Measurements from ENCODE around the gene TMEM184B. TPM values are rescaled to one million over a fixed set of nuclear protein-coding genes. Genes with fewer than 3 reads are reported as not detected.

TMEM184B gene
- total RNA-seq, 1 donor from 2014 or later: 62.8 TPM

GRCh38 chr22:38191055-38191454 is 81.8 kb downstream of the TMEM184B start:
- Mint-ChIP-seq H3K4me3 (no peak overlapping the region), H3K27me3 (ENCODE audit: low read depth) (no peaks in the 10 kb centered on the region), H3K4me1 (no peaks in the 10 kb centered on the region), H3K9me3 (no peaks in the 10 kb centered on the region), H3K36me3 (no peaks in the 10 kb centered on the region), H3K27ac (no peak overlapping the region)
- DNase-seq (ENCODE audit: low spot score in 2 of 2, unreplicated experiment in 2 of 2): no peak
- TF ChIP-seq, protein P1, sequence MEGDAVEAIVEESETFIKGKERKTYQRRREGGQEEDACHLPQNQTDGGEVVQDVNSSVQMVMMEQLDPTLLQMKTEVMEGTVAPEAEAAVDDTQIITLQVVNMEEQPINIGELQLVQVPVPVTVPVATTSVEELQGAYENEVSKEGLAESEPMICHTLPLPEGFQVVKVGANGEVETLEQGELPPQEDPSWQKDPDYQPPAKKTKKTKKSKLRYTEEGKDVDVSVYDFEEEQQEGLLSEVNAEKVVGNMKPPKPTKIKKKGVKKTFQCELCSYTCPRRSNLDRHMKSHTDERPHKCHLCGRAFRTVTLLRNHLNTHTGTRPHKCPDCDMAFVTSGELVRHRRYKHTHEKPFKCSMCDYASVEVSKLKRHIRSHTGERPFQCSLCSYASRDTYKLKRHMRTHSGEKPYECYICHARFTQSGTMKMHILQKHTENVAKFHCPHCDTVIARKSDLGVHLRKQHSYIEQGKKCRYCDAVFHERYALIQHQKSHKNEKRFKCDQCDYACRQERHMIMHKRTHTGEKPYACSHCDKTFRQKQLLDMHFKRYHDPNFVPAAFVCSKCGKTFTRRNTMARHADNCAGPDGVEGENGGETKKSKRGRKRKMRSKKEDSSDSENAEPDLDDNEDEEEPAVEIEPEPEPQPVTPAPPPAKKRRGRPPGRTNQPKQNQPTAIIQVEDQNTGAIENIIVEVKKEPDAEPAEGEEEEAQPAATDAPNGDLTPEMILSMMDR (IDR thresholded peaks at IDR 0.05; ENCODE audit: unreplicated experiment): no peak

DNA sequence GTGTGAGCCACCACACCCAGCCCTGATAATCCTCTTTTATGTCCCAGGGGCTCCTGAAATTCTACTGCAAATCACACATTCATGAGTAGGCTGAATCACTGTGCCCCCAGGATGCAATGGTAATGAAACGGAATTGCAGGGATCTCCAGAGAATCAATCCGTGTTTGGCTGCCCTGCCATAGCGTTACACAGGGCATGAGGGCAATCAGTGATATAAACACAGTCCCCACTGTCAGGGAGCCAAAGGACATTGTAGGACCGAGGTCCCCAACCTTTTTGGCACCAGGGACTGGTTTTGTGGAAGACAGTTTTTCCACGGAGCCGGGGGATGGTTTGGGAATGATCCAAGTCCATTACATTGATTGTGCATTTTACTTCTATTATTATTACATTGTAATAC is 82.2 kb downstream of the TMEM184B start:
- Mint-ChIP-seq H3K4me1 (no peaks in the 10 kb centered on the region), H3K36me3 (no peaks in the 10 kb centered on the region), H3K27me3 (ENCODE audit: low read depth) (no peaks in the 10 kb centered on the region)

GRCh38 chr22:38189104-38189503 is 83.7 kb downstream of the TMEM184B start:
- Mint-ChIP-seq H3K27ac (no peak overlapping the region), H3K9me3 (no peaks in the 10 kb centered on the region), H3K4me3 (no peak overlapping the region), H3K4me1 (no peaks in the 10 kb centered on the region), H3K27me3 (ENCODE audit: low read depth) (no peaks in the 10 kb centered on the region), H3K36me3 (no peaks in the 10 kb centered on the region)
- TF ChIP-seq, protein P1 (IDR thresholded peaks at IDR 0.05; ENCODE audit: unreplicated experiment): no peak
- DNase-seq (ENCODE audit: low spot score in 2 of 2, unreplicated experiment in 2 of 2): no peak

More for the DNA sequence above, 82.2 kb downstream of the TMEM184B start:
- no peak overlapping the region for H3K4me3 Mint-ChIP-seq
- DNase-seq (ENCODE audit: low spot score in 2 of 2, unreplicated experiment in 2 of 2): no peak
- TF ChIP-seq, protein P1 (IDR thresholded peaks at IDR 0.05; ENCODE audit: unreplicated experiment): no peak
- no peaks in the 10 kb centered on the region for H3K9me3 Mint-ChIP-seq
- no peak overlapping the region for H3K27ac Mint-ChIP-seq

GRCh38 chr22:38187413-38188212 is 85.2 kb downstream of the TMEM184B start:
- Mint-ChIP-seq H3K4me1 (no peaks in the 10 kb centered on the region), H3K27me3 (ENCODE audit: low read depth) (no peaks in the 10 kb centered on the region), H3K36me3 (no peaks in the 10 kb centered on the region), H3K4me3 (no peak overlapping the region), H3K27ac (no peak overlapping the region), H3K9me3 (no peaks in the 10 kb centered on the region)
- TF ChIP-seq, protein P1 (IDR thresholded peaks at IDR 0.05; ENCODE audit: unreplicated experiment): no peak
- no peak for DNase-seq (ENCODE audit: low spot score in 2 of 2, unreplicated experiment in 2 of 2)

DNA sequence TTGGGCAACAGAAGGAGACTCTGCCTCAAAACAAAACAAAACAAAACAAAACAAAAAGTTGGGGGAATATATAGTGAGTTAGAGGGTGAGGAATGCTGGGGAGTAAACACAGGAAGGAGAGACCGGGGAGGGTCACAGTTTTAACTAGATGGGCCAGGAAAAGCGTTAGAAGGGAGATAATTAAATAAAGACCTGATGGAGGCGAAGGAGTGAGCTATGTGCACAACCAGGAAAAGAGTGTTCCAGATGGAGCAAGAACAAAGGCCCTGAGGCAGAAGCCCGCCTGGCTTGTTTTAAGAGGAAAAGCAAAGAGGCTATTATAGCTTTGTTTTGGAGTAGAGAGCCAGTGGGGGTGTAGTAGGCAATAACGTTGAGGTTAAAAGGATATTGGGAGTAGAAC is 86.4 kb downstream of the TMEM184B start:
- no peak for DNase-seq (ENCODE audit: low spot score in 2 of 2, unreplicated experiment in 2 of 2)
- Mint-ChIP-seq H3K27me3 (ENCODE audit: low read depth) (no peaks in the 10 kb centered on the region), H3K4me1 (peaks cover 7% of the 10 kb centered on the region), H3K9me3 (no peaks in the 10 kb centered on the region), H3K36me3 (no peaks in the 10 kb centered on the region), H3K4me3 (no peak overlapping the region), H3K27ac (no peak overlapping the region)
- TF ChIP-seq, protein P1 (IDR thresholded peaks at IDR 0.05; ENCODE audit: unreplicated experiment): no peak
